Tibial nerve (tissue), 4 donors: ENCODE results near the gene RNF7.

ENCODE experiments used
- CTCF ChIP-seq, 5 experiments: fragments of 200-600 bp in 3 of 5; fragments of 450-650 bp in 2 of 5; sonication (generic) in 3 of 5; IDR thresholded peaks; one replicate each; pipeline ENCODE4 v1.5.1; 2016 to 2019; ENCODE audit warnings: antibody characterized with exemption in 5 of 5, mild to moderate bottlenecking in 3 of 5, moderate library complexity in 2 of 5
- EP300 ChIP-seq, 2 donors: sonication (generic); formaldehyde crosslinking; IDR thresholded peaks; one replicate each; pipeline ENCODE4 v1.6.1; 2017; ENCODE audit warnings: antibody characterized with exemption in 2 of 2, mild to moderate bottlenecking in 1 of 2
- POLR2A ChIP-seq, 2 donors: fragments of 450-650 bp; IDR thresholded peaks; one replicate each; pipeline ENCODE4 v1.6.1; 2017; ENCODE audit warnings: antibody characterized with exemption in 2 of 2, mild to moderate bottlenecking in 2 of 2, moderate library complexity in 2 of 2

DNA sequence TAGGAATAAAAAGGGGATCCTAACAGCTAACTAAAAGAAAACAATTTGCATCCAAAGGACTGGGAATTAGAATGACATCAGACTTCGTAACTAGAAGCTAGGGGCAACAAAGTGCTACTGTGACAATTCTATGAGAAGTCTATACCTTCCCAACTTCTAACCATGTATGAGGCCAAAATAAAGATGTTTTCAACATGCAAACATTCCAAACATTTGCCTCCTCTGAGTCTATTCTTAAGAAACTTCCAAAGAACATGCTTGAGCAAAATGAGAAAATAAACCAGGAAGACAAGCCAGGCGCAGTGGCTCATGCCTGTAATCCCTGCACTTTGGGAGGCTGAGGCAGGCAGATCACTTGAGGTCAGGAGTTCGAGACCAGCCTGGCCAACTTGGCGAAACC is 13.1 kb upstream of the RNF7 start:
- TF ChIP-seq CTCF (IDR thresholded peaks at IDR 0.05): no peak
- TF ChIP-seq EP300 (IDR thresholded peaks at IDR 0.05): no peak
- TF ChIP-seq POLR2A (IDR thresholded peaks at IDR 0.05): no peak
